Measurements from ENCODE around the gene MARK3. TPM values are rescaled to one million over a fixed set of nuclear protein-coding genes. Genes with fewer than 3 reads are reported as not detected.

Gene MARK3
- total and polyA plus RNA-seq, 2 experiments from 2014 or later: 72.9 to 88.3 TPM

GRCh38 chr14:103377522-103378037 lies 7.6 kb upstream of the MARK3 start:
- no peaks in the 10 kb centered on the region for H3K4me1 ChIP-seq (ENCODE audit: low read depth)
- H3K36me3 ChIP-seq: no peaks in the 10 kb centered on the region
- no peak overlapping the region for H3K27ac ChIP-seq
- no peak for TF ChIP-seq CTCF (IDR thresholded peaks at IDR 0.05; ENCODE audit: low read depth, low read length)
- no peak overlapping the region for H3K4me3 ChIP-seq
- no peaks in the 10 kb centered on the region for H3K9me3 ChIP-seq (ENCODE audit: low read depth)
- H3K27me3 ChIP-seq: no peaks in the 10 kb centered on the region
- DNase-seq (ENCODE audit: low read depth in 1 of 2, low spot score in 1 of 2): no peak

GRCh38 chr14:103378038-103378854 lies 7.0 kb upstream of the MARK3 start:
- DNase-seq (ENCODE audit: low read depth in 1 of 2, low spot score in 1 of 2): peak in 1 of 2 donors; percentile 63
- Histone ChIP-seq H3K36me3 (no peaks in the 10 kb centered on the region), H3K9me3 (ENCODE audit: low read depth) (no peaks in the 10 kb centered on the region), H3K27ac (no peak overlapping the region), H3K27me3 (no peaks in the 10 kb centered on the region), H3K4me3 (no peak overlapping the region), H3K4me1 (ENCODE audit: low read depth) (no peaks in the 10 kb centered on the region)
- TF ChIP-seq CTCF (IDR thresholded peaks at IDR 0.05; ENCODE audit: low read depth, low read length): no peak

- DNase-seq (ENCODE audit: low read depth in 1 of 2, low spot score in 1 of 2): peak in 1 of 2 donors; percentile 47
- no peak for TF ChIP-seq CTCF (IDR thresholded peaks at IDR 0.05; ENCODE audit: low read depth, low read length)
- Histone ChIP-seq H3K36me3 (no peaks in the 10 kb centered on the region), H3K4me3 (no peak overlapping the region), H3K27ac (no peak overlapping the region), H3K4me1 (ENCODE audit: low read depth) (no peaks in the 10 kb centered on the region), H3K9me3 (ENCODE audit: low read depth) (no peaks in the 10 kb centered on the region), H3K27me3 (no peaks in the 10 kb centered on the region)
Observed at GRCh38 chr14:103380719-103381377, 4.4 kb upstream of the MARK3 start.

GRCh38 chr14:103382376-103382775 lies 2.8 kb upstream of the MARK3 start:
- Histone ChIP-seq H3K27ac (no peak overlapping the region), H3K9me3 (ENCODE audit: low read depth) (no peaks in the 10 kb centered on the region), H3K4me3 (no peak overlapping the region), H3K27me3 (no peaks in the 10 kb centered on the region), H3K36me3 (no peaks in the 10 kb centered on the region), H3K4me1 (ENCODE audit: low read depth) (peaks cover 6% of the 10 kb centered on the region)
- DNase-seq (ENCODE audit: low read depth in 1 of 2, low spot score in 1 of 2): peak in 1 of 2 donors; percentile 93
- TF ChIP-seq CTCF (IDR thresholded peaks at IDR 0.05; ENCODE audit: low read depth, low read length): no peak

GRCh38 chr14:103384450-103385151 lies 614 bp upstream of the MARK3 start:
- no peak for DNase-seq (ENCODE audit: low read depth in 1 of 2, low spot score in 1 of 2)
- no peaks in the 10 kb centered on the region for H3K36me3 ChIP-seq
- TF ChIP-seq CTCF (IDR thresholded peaks at IDR 0.05; ENCODE audit: low read depth, low read length): no peak
- no peaks in the 10 kb centered on the region for H3K9me3 ChIP-seq (ENCODE audit: low read depth)
- H3K4me1 ChIP-seq (ENCODE audit: low read depth): peaks cover 16% of the 10 kb centered on the region
- H3K4me3 ChIP-seq: peak overlapping the region; percentile 97
- no peaks in the 10 kb centered on the region for H3K27me3 ChIP-seq
- H3K27ac ChIP-seq: peak overlapping the region; percentile 94

Data from cardiac muscle cell (in vitro differentiated cells and primary cell).